GM18858 (cell line): ENCODE data around the gene PJVK.
"Not testable (repeated sequence)": the region's sequence is repeated elsewhere in the genome, so short reads cannot be mapped to it uniquely, and the experiment has no call there.

Experiments used
- ATAC-seq: cut with Tn5 transposase; IDR thresholded peaks from one replicate; pipeline ENCODE4 v1.9.1; 2021; ENCODE audit not compliant: unreplicated experiment

Gene PJVK

DNA sequence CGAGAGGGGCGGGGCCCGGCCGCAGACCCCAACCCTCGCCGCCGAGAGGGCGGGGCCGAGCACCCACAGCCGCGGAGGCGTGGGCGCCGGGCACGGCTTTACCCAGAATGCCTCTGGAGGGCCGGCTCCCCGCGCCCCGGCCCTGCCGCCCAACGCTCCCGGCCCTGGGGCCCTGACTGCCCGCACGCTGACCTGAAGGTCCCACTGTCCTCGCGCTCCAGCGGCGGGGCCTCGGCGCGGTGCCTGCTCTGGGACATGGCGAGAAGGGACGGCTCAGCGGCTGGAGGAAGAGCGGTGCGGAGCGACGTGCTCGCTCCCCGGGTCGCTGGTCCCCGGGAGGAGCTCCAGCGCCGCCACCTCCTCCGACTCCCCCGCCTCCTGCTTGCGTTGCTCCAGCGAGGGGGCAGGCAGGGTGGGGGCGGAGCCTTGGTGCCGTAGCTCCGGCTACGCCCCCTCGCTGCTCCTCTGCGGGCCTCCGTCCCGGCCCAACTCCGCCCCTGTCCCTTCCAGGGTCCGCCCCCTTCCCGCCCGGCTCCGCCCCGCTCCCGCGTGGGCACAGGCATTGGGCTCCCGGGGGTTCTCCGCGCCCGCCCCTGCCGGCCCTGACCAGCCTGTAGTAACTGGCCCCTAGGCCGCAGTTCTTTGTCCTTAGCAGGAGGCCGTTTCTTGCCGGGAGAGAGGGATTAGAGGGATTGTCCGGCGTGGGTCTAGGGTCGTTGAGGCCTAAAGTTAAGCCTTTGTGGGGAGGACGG, at the start of gene PJVK, which contains the start of gene PRKRA:
TSS of gene PJVK (plus strand) at position 605 of the 752 bp plus-strand sequence. CDS start 2,032 bp downstream, outside the sequence.
TSS of gene PRKRA (minus strand) at position 402 of the 752 bp plus-strand sequence. CDS start at position 257, 145 bp downstream.
- peak; percentile 76 for ATAC-seq

GRCh38 chr2:178401994-178402437, 49.2 kb upstream of the PJVK start:
- ATAC-seq = no peak

DNA sequence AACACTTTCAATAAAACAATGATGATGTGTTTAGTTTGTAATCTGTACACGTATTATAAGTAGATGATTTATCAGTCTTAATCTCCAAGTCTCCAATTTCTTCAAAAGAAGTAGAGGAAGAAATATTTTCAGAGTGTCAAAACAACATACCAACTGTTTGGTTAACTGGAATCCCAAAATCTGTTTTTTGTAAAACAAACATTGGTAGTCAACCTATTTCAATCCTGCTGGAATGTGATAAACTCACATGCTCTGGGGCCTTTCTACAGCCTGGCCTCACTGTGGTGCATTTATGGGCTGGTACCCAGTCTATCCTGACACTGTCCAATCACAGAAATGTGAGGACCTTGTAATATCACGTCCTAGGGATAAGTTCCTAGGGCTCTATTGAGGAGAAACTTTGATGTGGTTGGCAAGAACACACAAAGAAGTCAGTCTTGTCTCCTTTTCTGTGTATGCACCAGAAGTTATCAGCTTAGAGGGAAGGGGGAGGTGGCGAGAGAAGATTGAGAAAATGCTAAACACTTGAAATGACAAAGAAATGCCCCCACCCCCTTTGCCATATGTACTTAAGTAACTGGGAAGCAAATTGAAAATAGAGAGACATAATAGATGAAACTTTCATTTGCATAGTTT, 47.4 kb upstream of the PJVK start:
- ATAC-seq = peak; percentile 22

- peak; percentile 99 for ATAC-seq
These were observed 46.8 kb upstream of the PJVK start for GRCh38 chr2:178404368-178404767.

- no peak for ATAC-seq
These were observed 41.9 kb upstream of the PJVK start for GRCh38 chr2:178409261-178409660.

- ATAC-seq = no peak
These were observed 39.1 kb upstream of the PJVK start for GRCh38 chr2:178412047-178412446.

DNA sequence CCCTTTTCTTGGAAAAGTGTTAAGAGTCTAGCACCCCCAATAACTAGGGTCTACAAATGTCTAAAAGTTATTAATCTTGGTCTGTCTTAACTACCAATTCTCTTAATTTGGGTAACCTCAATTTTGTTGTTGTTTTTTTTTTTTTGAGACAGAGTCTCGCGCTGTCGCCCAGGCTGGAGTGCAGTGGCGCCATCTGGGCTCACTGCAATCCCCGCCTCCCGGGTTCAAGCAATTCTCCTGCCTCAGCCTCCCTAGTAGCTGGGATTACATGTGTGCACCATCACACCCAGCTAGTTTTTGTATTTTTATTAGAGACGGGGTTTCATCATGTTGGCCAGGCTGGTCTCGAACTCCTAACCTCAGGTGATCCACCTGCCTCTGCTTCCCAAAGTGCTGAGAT, 38.7 kb upstream of the PJVK start:
- ATAC-seq = not testable (repeated sequence)

DNA sequence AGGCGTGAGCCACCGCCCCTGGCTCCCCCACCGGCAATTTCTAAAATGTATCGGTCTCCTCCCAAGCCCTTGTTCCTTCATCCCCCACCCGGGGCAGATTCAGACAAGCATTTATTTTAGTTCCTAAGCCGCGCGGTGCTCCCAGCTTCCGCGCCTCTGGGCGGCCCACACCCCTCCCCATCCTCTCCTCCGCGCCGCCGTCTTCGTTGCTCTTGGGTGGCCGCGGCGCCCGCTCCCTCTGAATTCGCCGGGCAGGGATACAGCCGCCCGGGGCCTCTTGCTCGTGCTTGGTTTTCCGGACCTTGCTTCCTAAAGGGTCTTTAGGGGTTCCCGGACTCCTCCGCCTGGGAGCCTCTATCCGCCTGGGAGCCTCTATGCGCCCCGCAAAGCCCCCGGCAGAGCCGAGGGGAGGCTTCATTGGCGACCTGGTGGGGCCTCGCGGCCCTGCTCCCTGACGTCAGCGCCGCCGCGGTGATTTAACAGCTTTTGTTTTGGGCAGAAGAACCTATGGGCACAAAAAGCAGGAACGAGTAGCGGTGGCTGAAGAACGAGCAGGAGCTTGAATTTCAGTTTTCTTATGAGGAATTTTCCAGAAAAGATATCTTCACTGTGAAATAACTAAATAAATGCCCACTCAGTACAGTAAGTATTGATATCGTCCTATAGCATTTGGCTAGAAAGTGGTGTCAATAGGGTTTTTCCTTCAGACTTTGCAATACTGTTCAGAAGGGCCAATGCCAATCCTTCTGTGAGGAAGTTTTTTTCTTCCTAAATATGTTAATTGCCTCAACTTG, 37.5 kb upstream of the PJVK start:
- ATAC-seq = peak; percentile 67

GRCh38 chr2:178414266-178415247, 36.6 kb upstream of the PJVK start:
- ATAC-seq = peak; percentile 80

GRCh38 chr2:178415979-178416378, 35.2 kb upstream of the PJVK start:
- ATAC-seq = no peak

DNA sequence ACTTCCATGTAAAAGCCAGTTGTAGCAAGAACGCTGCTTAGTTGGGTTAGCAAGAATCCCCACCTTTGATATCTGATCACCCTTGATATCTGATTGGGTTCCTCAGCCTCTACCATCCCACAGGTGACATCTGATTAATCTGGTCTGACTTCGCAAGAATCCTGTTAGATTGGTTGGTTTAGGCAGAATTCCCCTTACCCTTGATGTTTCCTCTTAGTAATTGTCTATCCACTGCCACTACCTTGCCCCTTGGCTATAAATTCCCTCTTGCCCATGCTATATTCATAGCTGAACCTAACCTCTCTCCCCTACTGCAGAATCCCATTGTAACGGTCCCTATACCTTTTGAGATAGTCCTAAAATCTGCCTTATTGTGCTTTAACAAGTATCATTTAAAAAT, 33.3 kb upstream of the PJVK start:
- ATAC-seq = no peak

DNA sequence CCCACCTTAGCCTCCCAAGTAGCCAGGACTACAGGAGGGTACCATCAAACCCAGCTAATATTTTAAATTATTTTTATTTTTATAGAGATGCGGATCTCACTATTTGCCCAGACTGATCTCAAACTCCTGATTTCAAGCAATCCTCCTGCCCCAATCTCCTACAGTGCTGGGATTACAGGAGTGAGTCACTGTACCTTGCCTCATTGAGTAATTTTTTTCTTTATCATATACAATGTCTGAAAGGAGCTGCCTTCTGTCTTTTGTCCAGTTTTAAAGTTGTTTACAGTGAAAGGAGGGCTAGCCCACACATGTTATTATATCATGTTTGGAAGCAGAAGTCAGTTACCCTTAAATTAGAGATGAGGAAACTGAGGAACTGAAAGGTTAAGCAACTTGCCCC, 32.8 kb upstream of the PJVK start:
- ATAC-seq = no peak

DNA sequence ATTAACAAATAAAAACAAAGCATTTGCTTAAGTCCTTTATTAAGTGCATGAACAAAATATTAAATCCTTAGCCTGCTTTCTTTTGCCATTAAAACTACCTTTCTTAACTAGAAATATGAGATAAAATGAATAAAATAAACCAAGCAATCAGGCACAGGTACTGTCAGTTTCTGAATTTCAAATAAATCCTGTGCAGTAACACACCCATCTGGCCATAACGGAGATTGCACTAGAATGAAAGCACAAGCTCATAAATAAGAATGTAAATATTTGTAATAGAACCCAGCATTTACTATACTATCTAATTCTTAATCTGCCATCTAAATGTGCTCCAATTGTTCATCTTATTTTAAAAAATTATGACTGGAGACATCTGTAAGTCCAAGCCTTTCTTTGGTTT, 32.1 kb upstream of the PJVK start:
- ATAC-seq = no peak

DNA sequence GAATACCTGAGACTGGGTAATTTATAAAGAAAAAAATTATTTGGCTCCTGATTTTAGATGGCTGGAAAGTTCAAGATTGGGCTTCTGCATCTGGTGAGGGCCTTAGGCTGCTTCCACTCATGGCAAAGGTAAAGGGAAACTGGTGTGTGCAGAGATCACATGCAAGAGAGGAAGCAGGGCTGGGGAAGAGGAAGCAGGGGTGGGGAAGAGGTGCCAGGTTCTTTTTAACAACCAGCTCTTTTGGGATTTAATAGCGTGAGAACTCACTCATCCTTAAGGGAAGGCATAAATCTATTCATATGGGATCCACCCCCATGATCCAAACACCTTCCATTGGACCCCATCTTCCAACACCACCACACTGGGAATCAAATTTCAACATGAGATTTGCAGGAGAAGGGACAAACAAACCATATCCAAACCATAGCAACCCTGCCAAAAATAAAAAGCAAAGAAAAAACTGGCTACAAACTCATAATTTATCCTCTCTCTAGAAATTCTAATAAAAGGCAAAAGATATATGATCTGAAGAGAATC, 30.6 kb upstream of the PJVK start:
- no peak for ATAC-seq

DNA sequence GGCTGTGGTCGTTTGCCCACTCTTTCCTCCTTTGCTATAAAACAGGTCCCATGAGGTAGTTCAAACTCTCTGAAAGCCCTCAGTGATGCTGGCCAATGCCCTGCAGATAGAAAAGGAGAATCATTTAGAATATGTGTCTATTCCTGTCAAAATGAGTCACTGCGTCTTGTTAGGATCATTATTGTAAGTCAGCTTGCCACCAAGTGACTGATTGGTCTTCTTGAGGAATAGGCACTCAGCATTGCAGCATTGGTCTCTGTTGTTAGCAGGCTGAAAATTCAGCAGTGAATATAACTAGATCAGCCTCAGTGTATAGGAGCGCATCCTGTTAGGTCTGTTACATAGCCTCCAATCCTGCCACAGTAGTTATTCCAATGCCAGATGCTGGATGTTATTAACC, 29.1 kb upstream of the PJVK start:
- ATAC-seq = no peak

DNA sequence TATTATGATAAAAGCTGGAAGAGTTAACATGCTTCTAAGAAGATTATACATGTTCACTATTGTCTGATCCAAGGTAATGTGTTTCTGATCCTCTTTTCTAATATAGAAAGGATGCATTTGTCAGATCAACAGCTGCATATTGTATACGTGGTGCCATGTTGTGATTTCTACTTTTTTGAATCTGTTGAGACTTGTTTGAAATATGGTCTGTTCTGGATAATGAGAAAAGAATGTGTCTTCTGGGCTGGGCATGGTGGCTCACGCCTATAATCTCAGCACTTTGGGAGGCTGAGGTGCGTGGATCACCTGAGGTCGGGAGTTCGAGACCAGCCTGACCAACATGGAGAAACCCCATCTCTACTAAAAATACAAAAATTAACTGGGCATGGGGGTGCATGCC, 27.4 kb upstream of the PJVK start:
- ATAC-seq = not testable (repeated sequence)

GRCh38 chr2:178425255-178425827, 25.8 kb upstream of the PJVK start:
- no peak for ATAC-seq

- ATAC-seq = no peak
These were observed 24.8 kb upstream of the PJVK start for GRCh38 chr2:178426388-178426787.

DNA sequence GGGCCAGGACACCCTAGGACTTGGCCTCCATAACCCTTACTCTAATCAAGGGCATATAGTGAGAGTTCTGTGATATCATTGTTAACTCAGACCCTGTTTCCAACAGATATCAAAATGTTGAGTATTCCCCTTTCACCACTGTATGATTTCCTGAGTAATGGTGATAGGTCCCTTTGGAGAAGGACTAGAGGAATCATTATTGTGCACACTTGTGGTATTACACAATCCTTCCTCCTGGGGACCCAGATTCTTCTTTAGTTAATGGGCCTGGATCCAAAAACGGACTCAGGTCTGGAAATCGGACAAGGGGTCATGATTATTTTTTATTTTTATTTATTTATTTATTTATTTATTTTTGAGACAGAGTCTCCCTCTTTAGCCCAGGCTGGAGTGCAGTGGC, 23.7 kb upstream of the PJVK start:
- no peak for ATAC-seq

DNA sequence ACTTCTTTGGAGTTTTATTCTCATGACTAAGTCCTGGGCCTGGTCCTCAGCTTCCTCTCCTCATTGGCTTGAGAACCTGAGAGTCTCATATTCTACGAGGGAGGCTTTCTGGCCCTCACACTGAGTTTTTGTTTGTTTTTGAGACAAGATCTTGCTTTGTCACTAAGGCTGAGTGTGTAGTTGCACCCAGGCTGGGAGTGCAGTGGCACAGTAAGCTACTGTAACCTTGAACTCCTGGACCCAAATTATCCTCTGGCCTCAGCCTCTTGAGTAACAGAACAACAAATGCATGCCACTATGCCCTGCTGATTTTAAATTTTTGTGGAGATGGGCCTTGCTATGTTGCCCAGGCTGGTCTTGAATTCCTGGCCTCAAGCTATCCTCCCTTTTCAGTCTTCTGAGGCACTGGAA, 22.8 kb upstream of the PJVK start:
- no peak for ATAC-seq
